ENCODE measurements around the gene APRT. TPM values are rescaled to one million over a fixed set of nuclear protein-coding genes. Genes with fewer than 3 reads are reported as not detected.

The APRT gene
- total and polyA plus RNA-seq, 9 of the 15 experiments (the other 6 are each of a cell fraction or from before 2014, with no cell fraction given): 41.7 to 409 (median 146) TPM

- TF ChIP-seq, protein P1, sequence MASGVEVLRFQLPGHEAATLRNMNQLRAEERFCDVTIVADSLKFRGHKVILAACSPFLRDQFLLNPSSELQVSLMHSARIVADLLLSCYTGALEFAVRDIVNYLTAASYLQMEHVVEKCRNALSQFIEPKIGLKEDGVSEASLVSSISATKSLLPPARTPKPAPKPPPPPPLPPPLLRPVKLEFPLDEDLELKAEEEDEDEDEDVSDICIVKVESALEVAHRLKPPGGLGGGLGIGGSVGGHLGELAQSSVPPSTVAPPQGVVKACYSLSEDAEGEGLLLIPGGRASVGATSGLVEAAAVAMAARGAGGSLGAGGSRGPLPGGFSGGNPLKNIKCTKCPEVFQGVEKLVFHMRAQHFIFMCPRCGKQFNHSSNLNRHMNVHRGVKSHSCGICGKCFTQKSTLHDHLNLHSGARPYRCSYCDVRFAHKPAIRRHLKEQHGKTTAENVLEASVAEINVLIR (CRISPR knock-in tag; IDR thresholded peaks at IDR 0.05): no peak
- TF ChIP-seq ATF4 (CRISPR knock-in tag; IDR thresholded peaks at IDR 0.05) (peak; percentile 62; the same call in 1 of the 2 replicates), E2F6 (IDR thresholded peaks at IDR 0.05; ENCODE audit: borderline replicate concordance in 1 of 2, extremely low read depth in 1 of 2, insufficient read depth in 1 of 2, insufficient read length in 1 of 2, low read depth in 1 of 2, low read length in 1 of 2, poor library complexity in 1 of 2, severe bottlenecking in 1 of 2) (peak in 1 of 2 experiments; percentile 47), CBFA2T3 (IDR thresholded peaks at IDR 0.05) (peak; percentile 41; the same call in 1 of the 2 replicates), C11orf30 (IDR thresholded peaks at IDR 0.05; ENCODE audit: low read depth) (peak; percentile 96), SMARCA4 (IDR thresholded peaks at IDR 0.05) (peak; percentile 71), MYNN (IDR thresholded peaks at IDR 0.05) (peak; percentile 76), MYNN (CRISPR knock-in tag; IDR thresholded peaks at IDR 0.05) (no peak), CBX8 (IDR thresholded peaks at IDR 0.05; ENCODE audit: borderline replicate concordance, extremely low read depth, low read depth, low read length, poor library complexity, severe bottlenecking) (no peak), SRF (CRISPR knock-in tag; IDR thresholded peaks at IDR 0.05) (no peak), ZC3H4 (CRISPR knock-in tag; IDR thresholded peaks at IDR 0.05; ENCODE audit: borderline replicate concordance) (no peak), MEF2D (tag; conservative IDR thresholded peaks at IDR 0.05; ENCODE audit: low read depth) (no peak), DPF2 (IDR thresholded peaks at IDR 0.05) (peak; percentile 81), MEIS2 (IDR thresholded peaks at IDR 0.05; ENCODE audit: partially characterized antibody) (no peak)
- TF ChIP-seq, protein P2, sequence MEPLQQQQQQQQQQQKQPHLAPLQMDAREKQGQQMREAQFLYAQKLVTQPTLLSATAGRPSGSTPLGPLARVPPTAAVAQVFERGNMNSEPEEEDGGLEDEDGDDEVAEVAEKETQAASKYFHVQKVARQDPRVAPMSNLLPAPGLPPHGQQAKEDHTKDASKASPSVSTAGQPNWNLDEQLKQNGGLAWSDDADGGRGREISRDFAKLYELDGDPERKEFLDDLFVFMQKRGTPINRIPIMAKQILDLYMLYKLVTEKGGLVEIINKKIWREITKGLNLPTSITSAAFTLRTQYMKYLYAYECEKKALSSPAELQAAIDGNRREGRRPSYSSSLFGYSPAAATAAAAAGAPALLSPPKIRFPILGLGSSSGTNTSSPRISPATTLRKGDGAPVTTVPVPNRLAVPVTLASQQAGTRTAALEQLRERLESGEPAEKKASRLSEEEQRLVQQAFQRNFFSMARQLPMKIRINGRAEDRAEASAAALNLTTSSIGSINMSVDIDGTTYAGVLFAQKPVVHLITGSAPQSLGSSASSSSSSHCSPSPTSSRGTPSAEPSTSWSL (CRISPR knock-in tag; IDR thresholded peaks at IDR 0.05; ENCODE audit: borderline replicate concordance): 0 out of 2 replicates have a peak, but pooled peaks have one; percentile 79
- TF ChIP-seq, protein P3, sequence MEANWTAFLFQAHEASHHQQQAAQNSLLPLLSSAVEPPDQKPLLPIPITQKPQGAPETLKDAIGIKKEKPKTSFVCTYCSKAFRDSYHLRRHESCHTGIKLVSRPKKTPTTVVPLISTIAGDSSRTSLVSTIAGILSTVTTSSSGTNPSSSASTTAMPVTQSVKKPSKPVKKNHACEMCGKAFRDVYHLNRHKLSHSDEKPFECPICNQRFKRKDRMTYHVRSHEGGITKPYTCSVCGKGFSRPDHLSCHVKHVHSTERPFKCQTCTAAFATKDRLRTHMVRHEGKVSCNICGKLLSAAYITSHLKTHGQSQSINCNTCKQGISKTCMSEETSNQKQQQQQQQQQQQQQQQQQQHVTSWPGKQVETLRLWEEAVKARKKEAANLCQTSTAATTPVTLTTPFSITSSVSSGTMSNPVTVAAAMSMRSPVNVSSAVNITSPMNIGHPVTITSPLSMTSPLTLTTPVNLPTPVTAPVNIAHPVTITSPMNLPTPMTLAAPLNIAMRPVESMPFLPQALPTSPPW (CRISPR knock-in tag; IDR thresholded peaks at IDR 0.05): peak; percentile 49; the same call in 1 of the 2 replicates
- TF ChIP-seq, protein P4, sequence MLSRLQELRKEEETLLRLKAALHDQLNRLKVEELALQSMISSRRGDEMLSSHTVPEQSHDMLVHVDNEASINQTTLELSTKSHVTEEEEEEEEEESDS (CRISPR knock-in tag; IDR thresholded peaks at IDR 0.05): no peak
- TF ChIP-seq, protein P5, sequence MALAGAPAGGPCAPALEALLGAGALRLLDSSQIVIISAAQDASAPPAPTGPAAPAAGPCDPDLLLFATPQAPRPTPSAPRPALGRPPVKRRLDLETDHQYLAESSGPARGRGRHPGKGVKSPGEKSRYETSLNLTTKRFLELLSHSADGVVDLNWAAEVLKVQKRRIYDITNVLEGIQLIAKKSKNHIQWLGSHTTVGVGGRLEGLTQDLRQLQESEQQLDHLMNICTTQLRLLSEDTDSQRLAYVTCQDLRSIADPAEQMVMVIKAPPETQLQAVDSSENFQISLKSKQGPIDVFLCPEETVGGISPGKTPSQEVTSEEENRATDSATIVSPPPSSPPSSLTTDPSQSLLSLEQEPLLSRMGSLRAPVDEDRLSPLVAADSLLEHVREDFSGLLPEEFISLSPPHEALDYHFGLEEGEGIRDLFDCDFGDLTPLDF (CRISPR knock-in tag; IDR thresholded peaks at IDR 0.05): no peak
Measured at GRCh38 chr16:88781140-88782077, 30.3 kb downstream of the APRT start (continued).
